Measurements from ENCODE around the gene PFKL.

Gene PFKL

GRCh38 chr21:44330698-44331097 is 30.8 kb downstream of the PFKL start:
- Histone ChIP-seq H3K4me3 (ENCODE audit: extremely low read depth, insufficient read depth, low read length, poor library complexity, severe bottlenecking) (no peak overlapping the region), H3K9me3 (ENCODE audit: control insufficient read depth, low read length) (no peaks in the 10 kb centered on the region), H3K27ac (ENCODE audit: low read depth, low read length, severe bottlenecking) (no peak overlapping the region), H3K36me3 (ENCODE audit: control insufficient read depth, insufficient read depth, low read length) (peaks cover 7% of the 10 kb centered on the region), H3K4me1 (ENCODE audit: control insufficient read depth, insufficient read depth, low read length, poor library complexity, severe bottlenecking) (no peaks in the 10 kb centered on the region)
- WGBS, 2 experiments (ENCODE audit: insufficient coverage in 2 of 2): 95% methylated on average over 14 to 17 of the region's 18 CpGs

- no peak overlapping the region for H3K27ac ChIP-seq (ENCODE audit: low read depth, low read length, severe bottlenecking)
- H3K9me3 ChIP-seq (ENCODE audit: control insufficient read depth, low read length): no peaks in the 10 kb centered on the region
- H3K36me3 ChIP-seq (ENCODE audit: control insufficient read depth, insufficient read depth, low read length): peaks cover 9% of the 10 kb centered on the region
- 91 to 96% methylated on average over 14 to 16 of the region's 16 CpGs for WGBS, 2 experiments (ENCODE audit: insufficient coverage in 2 of 2)
- H3K4me1 ChIP-seq (ENCODE audit: control insufficient read depth, insufficient read depth, low read length, poor library complexity, severe bottlenecking): no peaks in the 10 kb centered on the region
- no peak overlapping the region for H3K4me3 ChIP-seq (ENCODE audit: extremely low read depth, insufficient read depth, low read length, poor library complexity, severe bottlenecking)
These were observed 31.4 kb downstream of the PFKL start for GRCh38 chr21:44331209-44331608.

- WGBS, 2 experiments (ENCODE audit: insufficient coverage in 2 of 2): 86 to 92% methylated on average over 18 to 20 of the region's 20 CpGs
- no peaks in the 10 kb centered on the region for H3K4me1 ChIP-seq (ENCODE audit: control insufficient read depth, insufficient read depth, low read length, poor library complexity, severe bottlenecking)
- no peak overlapping the region for H3K4me3 ChIP-seq (ENCODE audit: extremely low read depth, insufficient read depth, low read length, poor library complexity, severe bottlenecking)
- no peaks in the 10 kb centered on the region for H3K9me3 ChIP-seq (ENCODE audit: control insufficient read depth, low read length)
- H3K27ac ChIP-seq (ENCODE audit: low read depth, low read length, severe bottlenecking): no peak overlapping the region
- H3K36me3 ChIP-seq (ENCODE audit: control insufficient read depth, insufficient read depth, low read length): peaks cover 12% of the 10 kb centered on the region
These were observed 31.9 kb downstream of the PFKL start for GRCh38 chr21:44331650-44332307.

GRCh38 chr21:44332383-44332782 is 32.5 kb downstream of the PFKL start:
- Histone ChIP-seq H3K4me3 (ENCODE audit: extremely low read depth, insufficient read depth, low read length, poor library complexity, severe bottlenecking) (no peak overlapping the region), H3K4me1 (ENCODE audit: control insufficient read depth, insufficient read depth, low read length, poor library complexity, severe bottlenecking) (no peaks in the 10 kb centered on the region)
- 94% methylated on average over 12 to 15 of the region's 17 CpGs for WGBS, 2 experiments (ENCODE audit: insufficient coverage in 2 of 2)

GRCh38 chr21:44332965-44333364 is 33.1 kb downstream of the PFKL start:
- Histone ChIP-seq H3K4me3 (ENCODE audit: extremely low read depth, insufficient read depth, low read length, poor library complexity, severe bottlenecking) (no peak overlapping the region), H3K9me3 (ENCODE audit: control insufficient read depth, low read length) (no peaks in the 10 kb centered on the region), H3K36me3 (ENCODE audit: control insufficient read depth, insufficient read depth, low read length) (peaks cover 12% of the 10 kb centered on the region), H3K27ac (ENCODE audit: low read depth, low read length, severe bottlenecking) (no peak overlapping the region), H3K4me1 (ENCODE audit: control insufficient read depth, insufficient read depth, low read length, poor library complexity, severe bottlenecking) (peaks cover 3% of the 10 kb centered on the region)
- WGBS, 2 experiments (ENCODE audit: insufficient coverage in 2 of 2): 97 to 98% methylated on average over 22 of the region's 22 CpGs

More at GRCh38 chr21:44332383-44332782, 32.5 kb downstream of the PFKL start:
- H3K27ac ChIP-seq (ENCODE audit: low read depth, low read length, severe bottlenecking): no peak overlapping the region
- no peaks in the 10 kb centered on the region for H3K9me3 ChIP-seq (ENCODE audit: control insufficient read depth, low read length)
- H3K36me3 ChIP-seq (ENCODE audit: control insufficient read depth, insufficient read depth, low read length): peaks cover 12% of the 10 kb centered on the region

- no peak overlapping the region for H3K4me3 ChIP-seq (ENCODE audit: extremely low read depth, insufficient read depth, low read length, poor library complexity, severe bottlenecking)
- no peaks in the 10 kb centered on the region for H3K9me3 ChIP-seq (ENCODE audit: control insufficient read depth, low read length)
- WGBS, 2 experiments (ENCODE audit: insufficient coverage in 2 of 2): 94 to 95% methylated on average over 40 to 43 of the region's 45 CpGs
- H3K4me1 ChIP-seq (ENCODE audit: control insufficient read depth, insufficient read depth, low read length, poor library complexity, severe bottlenecking): peaks cover 7% of the 10 kb centered on the region
- peaks cover 12% of the 10 kb centered on the region for H3K36me3 ChIP-seq (ENCODE audit: control insufficient read depth, insufficient read depth, low read length)
- no peak overlapping the region for H3K27ac ChIP-seq (ENCODE audit: low read depth, low read length, severe bottlenecking)
These were observed 33.9 kb downstream of the PFKL start for GRCh38 chr21:44333509-44334328.

GRCh38 chr21:44334329-44335030 is 34.6 kb downstream of the PFKL start:
- Histone ChIP-seq H3K4me3 (ENCODE audit: extremely low read depth, insufficient read depth, low read length, poor library complexity, severe bottlenecking) (no peak overlapping the region), H3K36me3 (ENCODE audit: control insufficient read depth, insufficient read depth, low read length) (peaks cover 12% of the 10 kb centered on the region), H3K4me1 (ENCODE audit: control insufficient read depth, insufficient read depth, low read length, poor library complexity, severe bottlenecking) (peaks cover 7% of the 10 kb centered on the region), H3K27ac (ENCODE audit: low read depth, low read length, severe bottlenecking) (no peak overlapping the region), H3K9me3 (ENCODE audit: control insufficient read depth, low read length) (no peaks in the 10 kb centered on the region)
- 91 to 92% methylated on average over 11 of the region's 26 CpGs for WGBS, 2 experiments (ENCODE audit: insufficient coverage in 2 of 2)

GRCh38 chr21:44335266-44336059 is 35.6 kb downstream of the PFKL start:
- Histone ChIP-seq H3K9me3 (ENCODE audit: control insufficient read depth, low read length) (no peaks in the 10 kb centered on the region), H3K4me3 (ENCODE audit: extremely low read depth, insufficient read depth, low read length, poor library complexity, severe bottlenecking) (no peak overlapping the region), H3K36me3 (ENCODE audit: control insufficient read depth, insufficient read depth, low read length) (peaks cover 12% of the 10 kb centered on the region), H3K4me1 (ENCODE audit: control insufficient read depth, insufficient read depth, low read length, poor library complexity, severe bottlenecking) (peaks cover 14% of the 10 kb centered on the region), H3K27ac (ENCODE audit: low read depth, low read length, severe bottlenecking) (no peak overlapping the region)
- WGBS, 2 experiments (ENCODE audit: insufficient coverage in 2 of 2): 91% methylated on average over 21 of the region's 24 CpGs

GRCh38 chr21:44337449-44337848 is 37.6 kb downstream of the PFKL start:
- WGBS, 2 experiments (ENCODE audit: insufficient coverage in 2 of 2): 75 to 88% methylated on average over 1 of the region's 3 CpGs
- Histone ChIP-seq H3K4me3 (ENCODE audit: extremely low read depth, insufficient read depth, low read length, poor library complexity, severe bottlenecking) (no peak overlapping the region), H3K4me1 (ENCODE audit: control insufficient read depth, insufficient read depth, low read length, poor library complexity, severe bottlenecking) (peaks cover 14% of the 10 kb centered on the region), H3K36me3 (ENCODE audit: control insufficient read depth, insufficient read depth, low read length) (peaks cover 12% of the 10 kb centered on the region), H3K27ac (ENCODE audit: low read depth, low read length, severe bottlenecking) (no peak overlapping the region), H3K9me3 (ENCODE audit: control insufficient read depth, low read length) (no peaks in the 10 kb centered on the region)
